Small intestine (tissue), 7 donors: Measurements from ENCODE around the gene SLC4A5. TPM values are rescaled to one million over a fixed set of nuclear protein-coding genes. Genes with fewer than 3 reads are reported as not detected.

ENCODE experiments used
- DNase-seq, 2 donors: peaks; one replicate each; pipeline versions ENCODE4 v3.0.0 to v3.0.0-alpha.2; 2013
- FAIRE-seq: peaks from 2 replicates; lab custom pipeline; 2012; peaks lifted over from hg19 to GRCh38; lab: Jason Lieb, UNC
- H3K27ac ChIP-seq, 3 donors: one replicate each; pipeline ENCODE4 v1.5.1; 2013; ENCODE audit warnings: low read length in 2 of 3, mild to moderate bottlenecking in 2 of 3, control low read depth in 1 of 3, inconsistent platforms in 1 of 3, low read depth in 1 of 3, moderate library complexity in 1 of 3
- H3K27me3 ChIP-seq, 3 donors: one replicate each; pipeline ENCODE4 v1.6.1; 2013; ENCODE audit warnings: low read length in 3 of 3, inconsistent platforms in 1 of 3; ENCODE audit not compliant: control insufficient read depth in 3 of 3, insufficient read depth in 3 of 3
- H3K36me3 ChIP-seq, 3 donors: one replicate each; pipeline ENCODE4 v1.6.1; 2013; ENCODE audit warnings: low read length in 3 of 3, inconsistent platforms in 1 of 3, low read depth in 1 of 3, mild to moderate bottlenecking in 1 of 3, moderate library complexity in 1 of 3; ENCODE audit not compliant: control insufficient read depth in 3 of 3, insufficient read depth in 2 of 3
- H3K4me1 ChIP-seq, 3 donors: one replicate each; pipeline ENCODE4 v1.6.1; 2013; ENCODE audit warnings: low read length in 2 of 3, inconsistent platforms in 1 of 3, low read depth in 1 of 3, mild to moderate bottlenecking in 1 of 3, moderate library complexity in 1 of 3; ENCODE audit not compliant: control insufficient read depth in 3 of 3, insufficient read depth in 2 of 3
- H3K4me3 ChIP-seq, 3 donors: one replicate each; pipeline ENCODE4 v1.5.1; 2013; ENCODE audit warnings: low read length in 3 of 3, control low read depth in 1 of 3, inconsistent platforms in 1 of 3, low read depth in 1 of 3, mild to moderate bottlenecking in 1 of 3, moderate library complexity in 1 of 3
- H3K9me3 ChIP-seq, 2 donors: one replicate each; pipeline ENCODE4 v1.6.1; 2013; ENCODE audit warnings: low read depth in 1 of 2, low read length in 1 of 2; ENCODE audit not compliant: control insufficient read depth in 2 of 2, insufficient read depth in 1 of 2
- WGBS, 3 donors: extraction: QIAGEN DNeasy Blood & Tissue Kit; methylation state at CpG; one replicate each; pipeline ENCODE4 v1.1.7; 2013; 5-methylcytosine and 5-hydroxymethylcytosine counted together
- polyA plus RNA-seq, 4 donors: library from polyadenylated mRNA; stranded (reverse) in 3 of 4; unstranded in 1 of 4; fragments of 200-250 nt in 3 of 4; fragments of 120-200 nt in 1 of 4; gene quantifications; one replicate each; pipeline versions ENCODE4 v1.2.1 to v1.2.3, GENCODE V29; 2013
- donor health status: healthy with polysubstance abuse.
- donor health status: control.
- donor health status: control.
- donor health status: Bipolar disorder and iron deficiency.
- donor health status: healthy.

SLC4A5 gene
- polyA plus RNA-seq, 4 donors: 0.43 to 2.0 (median 0.59) TPM; not detected in 1

GRCh38 chr2:74333896-74334586 is 9.2 kb downstream of the SLC4A5 start:
- no peak overlapping the region for H3K4me3 ChIP-seq
- no peak overlapping the region for H3K27ac ChIP-seq
- H3K27me3 ChIP-seq: no peaks in the 10 kb centered on the region
- 75 to 87% (median 85%) methylated on average over 5 to 6 of the region's 6 CpGs for whole genome bisulfite sequencing, 3 donors
- H3K4me1 ChIP-seq: no peaks in the 10 kb centered on the region
- FAIRE-seq: no peak
- DNase-seq: no peak
- no peaks in the 10 kb centered on the region for H3K9me3 ChIP-seq
- no peaks in the 10 kb centered on the region for H3K36me3 ChIP-seq

DNA sequence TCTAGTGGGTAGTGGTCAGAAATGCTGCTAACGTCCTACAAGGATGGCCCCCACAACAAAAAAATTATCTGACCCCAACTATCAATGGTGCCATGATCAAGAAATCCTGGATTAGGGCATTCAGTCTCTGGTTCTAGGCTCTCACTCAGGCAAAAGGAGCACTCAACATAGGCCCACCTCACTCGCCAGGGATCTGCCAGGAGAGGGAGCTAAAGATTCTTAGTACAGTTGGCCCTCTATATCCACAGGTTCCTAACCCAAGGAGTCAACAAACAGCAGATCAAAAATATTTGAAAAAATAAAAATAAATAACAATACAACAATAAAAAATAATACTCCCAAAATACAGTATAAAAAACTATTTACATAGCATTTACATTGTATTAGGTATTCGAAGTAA is 10.0 kb downstream of the SLC4A5 start:
- FAIRE-seq (no peak), DNase-seq (peak; percentile 41 to 42)
- Histone ChIP-seq H3K4me1 (no peaks in the 10 kb centered on the region), H3K27me3 (no peaks in the 10 kb centered on the region), H3K9me3 (no peaks in the 10 kb centered on the region), H3K4me3 (no peak overlapping the region), H3K36me3 (no peaks in the 10 kb centered on the region), H3K27ac (no peak overlapping the region)
- 58 to 70% (median 67%) methylated on average over 3 of the region's 3 CpGs for WGBS, 3 donors

GRCh38 chr2:74332550-74333174 is 10.6 kb downstream of the SLC4A5 start:
- DNase-seq: no peak
- 87 to 92% (median 92%) methylated on average over 3 of the region's 3 CpGs for WGBS, 3 donors
- H3K27me3 ChIP-seq: no peaks in the 10 kb centered on the region
- no peak overlapping the region for H3K4me3 ChIP-seq
- H3K4me1 ChIP-seq: no peaks in the 10 kb centered on the region
- H3K9me3 ChIP-seq: no peaks in the 10 kb centered on the region
- FAIRE-seq: no peak
- H3K36me3 ChIP-seq: no peaks in the 10 kb centered on the region
- no peak overlapping the region for H3K27ac ChIP-seq

- no peak for DNase-seq
- Histone ChIP-seq H3K9me3 (no peaks in the 10 kb centered on the region), H3K27ac (no peak overlapping the region), H3K36me3 (no peaks in the 10 kb centered on the region), H3K4me1 (no peaks in the 10 kb centered on the region), H3K4me3 (no peak overlapping the region), H3K27me3 (no peaks in the 10 kb centered on the region)
- WGBS, 3 donors: 71 to 77% (median 73%) methylated on average over 2 of the region's 2 CpGs
- no peak for FAIRE-seq
These were observed 14.6 kb downstream of the SLC4A5 start for GRCh38 chr2:74328573-74328972.

DNA sequence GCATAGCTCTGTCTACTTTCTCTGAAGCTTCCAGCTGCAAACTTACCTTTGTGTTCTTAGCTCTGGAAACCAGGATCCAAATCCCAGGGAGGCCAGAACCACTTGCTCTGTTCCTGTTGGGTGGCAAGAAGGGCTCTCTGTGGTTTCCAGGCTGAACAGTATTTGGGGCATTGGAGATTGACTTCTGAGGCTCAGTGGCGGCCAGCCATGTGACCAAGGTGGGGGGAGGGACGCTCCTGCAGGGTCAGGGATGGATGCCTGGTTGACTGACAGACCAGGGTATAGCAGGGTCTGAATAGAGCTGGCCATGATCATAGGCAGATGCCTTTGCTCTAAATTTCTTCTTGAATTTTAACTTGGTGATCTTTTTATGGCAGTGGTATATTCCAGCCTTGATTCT is 15.1 kb downstream of the SLC4A5 start:
- DNase-seq: no peak
- Histone ChIP-seq H3K4me3 (no peak overlapping the region), H3K4me1 (no peaks in the 10 kb centered on the region), H3K36me3 (no peaks in the 10 kb centered on the region), H3K27ac (no peak overlapping the region), H3K9me3 (no peaks in the 10 kb centered on the region), H3K27me3 (no peaks in the 10 kb centered on the region)
- FAIRE-seq: no peak
- WGBS, 3 donors: 76 to 86% (median 84%) methylated on average over 2 of the region's 2 CpGs

DNA sequence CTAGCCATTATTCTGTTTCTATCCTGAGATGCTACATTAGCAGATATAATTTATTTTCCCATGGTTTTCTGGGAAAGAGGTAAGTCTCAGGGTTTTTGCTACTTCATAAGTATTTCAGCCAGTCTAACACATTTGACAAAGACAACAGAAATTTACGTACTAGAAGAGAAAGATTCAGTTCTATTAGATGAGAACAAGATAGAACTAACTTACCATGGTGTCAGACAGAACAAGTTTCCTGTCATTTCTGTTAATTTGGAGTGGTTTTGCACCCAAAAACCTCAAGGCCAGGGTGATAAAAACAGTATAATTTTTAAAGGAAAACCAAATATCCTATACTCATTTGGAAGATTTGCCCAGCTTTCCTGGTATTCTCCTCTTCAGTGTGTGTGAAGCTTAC is 15.6 kb downstream of the SLC4A5 start:
- Histone ChIP-seq H3K27ac (no peak overlapping the region), H3K27me3 (no peaks in the 10 kb centered on the region), H3K36me3 (no peaks in the 10 kb centered on the region), H3K4me3 (no peak overlapping the region), H3K4me1 (no peaks in the 10 kb centered on the region), H3K9me3 (no peaks in the 10 kb centered on the region)
- DNase-seq (no peak), FAIRE-seq (no peak)
- WGBS, 3 donors: 85 to 96% (median 88%) methylated on average over 1 of the region's 1 CpG

DNA sequence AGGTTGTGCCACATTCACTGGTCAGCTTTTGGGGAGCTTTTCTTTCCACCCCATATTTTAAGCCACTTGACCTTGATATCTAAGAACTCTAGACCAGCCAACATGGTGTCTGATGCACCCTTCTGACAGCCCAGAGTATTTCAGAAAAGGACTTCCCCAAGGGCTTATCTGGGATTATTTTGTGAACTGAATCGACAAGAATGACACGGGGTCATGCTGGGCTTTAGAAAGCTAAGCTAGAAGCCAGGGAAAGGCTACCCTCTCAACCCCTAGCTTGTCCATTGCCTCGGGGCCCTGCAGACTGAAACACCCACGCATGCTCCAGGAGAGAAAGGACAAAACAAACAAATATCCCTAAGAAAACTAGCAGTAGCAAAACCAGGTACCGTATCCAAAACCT is 16.0 kb downstream of the SLC4A5 start:
- H3K27ac ChIP-seq: no peak overlapping the region
- 80 to 88% (median 84%) methylated on average over 5 of the region's 5 CpGs for WGBS, 3 donors
- H3K4me1 ChIP-seq: no peaks in the 10 kb centered on the region
- DNase-seq: no peak
- no peak for FAIRE-seq
- H3K9me3 ChIP-seq: no peaks in the 10 kb centered on the region
- no peaks in the 10 kb centered on the region for H3K36me3 ChIP-seq
- no peaks in the 10 kb centered on the region for H3K27me3 ChIP-seq
- no peak overlapping the region for H3K4me3 ChIP-seq

DNA sequence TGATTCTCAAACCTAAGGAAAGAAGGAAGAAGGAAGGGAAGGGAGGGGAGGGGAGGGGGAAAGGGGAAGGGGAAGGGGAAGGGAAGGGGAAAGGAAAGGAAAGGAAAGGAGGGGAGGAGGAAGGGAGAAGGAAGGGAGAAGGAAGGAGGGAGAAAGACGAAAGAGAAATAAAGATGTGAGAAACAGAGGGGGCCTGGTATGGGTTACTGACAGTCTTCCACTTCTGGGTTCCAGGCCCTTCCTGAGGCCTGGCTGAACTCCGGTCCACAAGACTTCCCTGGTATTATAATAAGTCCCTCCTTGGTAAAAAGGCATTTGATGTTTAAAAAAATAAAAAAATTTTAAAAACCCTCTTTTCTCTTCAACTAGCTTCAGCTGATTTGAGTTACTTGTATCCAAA is 17.4 kb downstream of the SLC4A5 start:
- FAIRE-seq: no peak
- H3K36me3 ChIP-seq: no peaks in the 10 kb centered on the region
- H3K27me3 ChIP-seq: no peaks in the 10 kb centered on the region
- H3K4me3 ChIP-seq: no peak overlapping the region
- no peaks in the 10 kb centered on the region for H3K4me1 ChIP-seq
- no peak overlapping the region for H3K27ac ChIP-seq
- H3K9me3 ChIP-seq: peaks cover 0 to 1% of the 10 kb centered on the region in 2 donors
- DNase-seq: no peak
- WGBS, 3 donors: 88 to 90% (median 88%) methylated on average over 2 of the region's 2 CpGs
